Measurements from ENCODE around the gene SREK1IP1.

GRCh38 chr5:64742411-64742810, 26.1 kb downstream of the SREK1IP1 start:
- TF ChIP-seq SUZ12 (IDR thresholded peaks at IDR 0.05; ENCODE audit: extremely low read depth, insufficient read depth, insufficient read length) (no peak), YY1 (IDR thresholded peaks at IDR 0.05; ENCODE audit: insufficient read depth, insufficient read length) (no peak), ZNF274 (IDR thresholded peaks at IDR 0.05; ENCODE audit: low read depth, low read length) (no peak)
